ENCODE data around the gene MCOLN2.

MCOLN2 gene

GRCh38 chr1:84949664-84950063 lies 47.2 kb downstream of the MCOLN2 start:
- Histone ChIP-seq H3K27me3 (ENCODE audit: control insufficient read depth, insufficient read depth, low read length) (no peaks in the 10 kb centered on the region), H3K27ac (ENCODE audit: low read depth, low read length) (no peak overlapping the region), H3K4me1 (ENCODE audit: control insufficient read depth, insufficient read depth, low read length) (peaks cover 4% of the 10 kb centered on the region), H3K4me3 (ENCODE audit: low read length) (no peak overlapping the region), H3K9ac (ENCODE audit: low read length) (no peak overlapping the region), H3K36me3 (ENCODE audit: control insufficient read depth, insufficient read depth, low read length) (no peaks in the 10 kb centered on the region)

GRCh38 chr1:84947536-84948410 lies 49.1 kb downstream of the MCOLN2 start:
- Histone ChIP-seq H3K9ac (ENCODE audit: low read length) (no peak overlapping the region), H3K36me3 (ENCODE audit: control insufficient read depth, insufficient read depth, low read length) (no peaks in the 10 kb centered on the region), H3K27ac (ENCODE audit: low read depth, low read length) (no peak overlapping the region), H3K27me3 (ENCODE audit: control insufficient read depth, insufficient read depth, low read length) (no peaks in the 10 kb centered on the region), H3K4me3 (ENCODE audit: low read length) (no peak overlapping the region), H3K4me1 (ENCODE audit: control insufficient read depth, insufficient read depth, low read length) (peaks cover 4% of the 10 kb centered on the region)

- H3K27me3 ChIP-seq (ENCODE audit: control insufficient read depth, insufficient read depth, low read length) = no peaks in the 10 kb centered on the region
- H3K4me3 ChIP-seq (ENCODE audit: low read length) = no peak overlapping the region
- H3K9ac ChIP-seq (ENCODE audit: low read length) = no peak overlapping the region
- peaks cover 4% of the 10 kb centered on the region for H3K4me1 ChIP-seq (ENCODE audit: control insufficient read depth, insufficient read depth, low read length)
- no peak overlapping the region for H3K27ac ChIP-seq (ENCODE audit: low read depth, low read length)
- H3K36me3 ChIP-seq (ENCODE audit: control insufficient read depth, insufficient read depth, low read length) = no peaks in the 10 kb centered on the region
Measured at GRCh38 chr1:84946631-84947030, 50.3 kb downstream of the MCOLN2 start.

- H3K9ac ChIP-seq (ENCODE audit: low read length) = no peak overlapping the region
- H3K27ac ChIP-seq (ENCODE audit: low read depth, low read length) = peak overlapping the region; percentile 77
- H3K27me3 ChIP-seq (ENCODE audit: control insufficient read depth, insufficient read depth, low read length) = no peaks in the 10 kb centered on the region
Measured at GRCh38 chr1:84944767-84945486, 52.0 kb downstream of the MCOLN2 start.

GRCh38 chr1:84941843-84942242 lies 55.1 kb downstream of the MCOLN2 start:
- H3K9ac ChIP-seq (ENCODE audit: low read length) = no peak overlapping the region
- no peaks in the 10 kb centered on the region for H3K27me3 ChIP-seq (ENCODE audit: control insufficient read depth, insufficient read depth, low read length)
- peaks cover 4% of the 10 kb centered on the region for H3K4me1 ChIP-seq (ENCODE audit: control insufficient read depth, insufficient read depth, low read length)

More at GRCh38 chr1:84944767-84945486, 52.0 kb downstream of the MCOLN2 start:
- Histone ChIP-seq H3K36me3 (ENCODE audit: control insufficient read depth, insufficient read depth, low read length) (no peaks in the 10 kb centered on the region), H3K4me3 (ENCODE audit: low read length) (peak overlapping the region; percentile 62), H3K4me1 (ENCODE audit: control insufficient read depth, insufficient read depth, low read length) (peaks cover 4% of the 10 kb centered on the region)

GRCh38 chr1:84940481-84940880 lies 56.4 kb downstream of the MCOLN2 start:
- no peak overlapping the region for H3K9ac ChIP-seq (ENCODE audit: low read length)
- no peaks in the 10 kb centered on the region for H3K4me1 ChIP-seq (ENCODE audit: control insufficient read depth, insufficient read depth, low read length)
- no peaks in the 10 kb centered on the region for H3K27me3 ChIP-seq (ENCODE audit: control insufficient read depth, insufficient read depth, low read length)
- no peaks in the 10 kb centered on the region for H3K36me3 ChIP-seq (ENCODE audit: control insufficient read depth, insufficient read depth, low read length)
- no peak overlapping the region for H3K4me3 ChIP-seq (ENCODE audit: low read length)
- H3K27ac ChIP-seq (ENCODE audit: low read depth, low read length) = no peak overlapping the region

More at GRCh38 chr1:84941843-84942242, 55.1 kb downstream of the MCOLN2 start:
- no peaks in the 10 kb centered on the region for H3K36me3 ChIP-seq (ENCODE audit: control insufficient read depth, insufficient read depth, low read length)
- no peak overlapping the region for H3K4me3 ChIP-seq (ENCODE audit: low read length)
- H3K27ac ChIP-seq (ENCODE audit: low read depth, low read length) = no peak overlapping the region

GRCh38 chr1:84939761-84940160 lies 57.2 kb downstream of the MCOLN2 start:
- no peaks in the 10 kb centered on the region for H3K27me3 ChIP-seq (ENCODE audit: control insufficient read depth, insufficient read depth, low read length)
- H3K4me3 ChIP-seq (ENCODE audit: low read length) = no peak overlapping the region
- H3K9ac ChIP-seq (ENCODE audit: low read length) = no peak overlapping the region
- no peaks in the 10 kb centered on the region for H3K4me1 ChIP-seq (ENCODE audit: control insufficient read depth, insufficient read depth, low read length)
- no peak overlapping the region for H3K27ac ChIP-seq (ENCODE audit: low read depth, low read length)
- H3K36me3 ChIP-seq (ENCODE audit: control insufficient read depth, insufficient read depth, low read length) = no peaks in the 10 kb centered on the region

GRCh38 chr1:84939151-84939550 lies 57.8 kb downstream of the MCOLN2 start:
- no peaks in the 10 kb centered on the region for H3K4me1 ChIP-seq (ENCODE audit: control insufficient read depth, insufficient read depth, low read length)
- H3K27me3 ChIP-seq (ENCODE audit: control insufficient read depth, insufficient read depth, low read length) = no peaks in the 10 kb centered on the region
- H3K36me3 ChIP-seq (ENCODE audit: control insufficient read depth, insufficient read depth, low read length) = no peaks in the 10 kb centered on the region
- no peak overlapping the region for H3K4me3 ChIP-seq (ENCODE audit: low read length)
- H3K9ac ChIP-seq (ENCODE audit: low read length) = no peak overlapping the region
- no peak overlapping the region for H3K27ac ChIP-seq (ENCODE audit: low read depth, low read length)

- H3K9ac ChIP-seq (ENCODE audit: low read length) = no peak overlapping the region
- no peak overlapping the region for H3K27ac ChIP-seq (ENCODE audit: low read depth, low read length)
- H3K4me1 ChIP-seq (ENCODE audit: control insufficient read depth, insufficient read depth, low read length) = no peaks in the 10 kb centered on the region
- H3K27me3 ChIP-seq (ENCODE audit: control insufficient read depth, insufficient read depth, low read length) = no peaks in the 10 kb centered on the region
- H3K4me3 ChIP-seq (ENCODE audit: low read length) = no peak overlapping the region
- no peaks in the 10 kb centered on the region for H3K36me3 ChIP-seq (ENCODE audit: control insufficient read depth, insufficient read depth, low read length)
Measured at GRCh38 chr1:84936116-84936810, 60.6 kb downstream of the MCOLN2 start.

- Histone ChIP-seq H3K4me3 (ENCODE audit: low read length) (no peak overlapping the region), H3K36me3 (ENCODE audit: control insufficient read depth, insufficient read depth, low read length) (no peaks in the 10 kb centered on the region), H3K4me1 (ENCODE audit: control insufficient read depth, insufficient read depth, low read length) (no peaks in the 10 kb centered on the region), H3K27me3 (ENCODE audit: control insufficient read depth, insufficient read depth, low read length) (no peaks in the 10 kb centered on the region), H3K9ac (ENCODE audit: low read length) (no peak overlapping the region), H3K27ac (ENCODE audit: low read depth, low read length) (no peak overlapping the region)
Measured at GRCh38 chr1:84933011-84933611, 63.8 kb downstream of the MCOLN2 start.

- Histone ChIP-seq H3K27me3 (ENCODE audit: control insufficient read depth, insufficient read depth, low read length) (no peaks in the 10 kb centered on the region), H3K36me3 (ENCODE audit: control insufficient read depth, insufficient read depth, low read length) (no peaks in the 10 kb centered on the region), H3K27ac (ENCODE audit: low read depth, low read length) (no peak overlapping the region), H3K4me3 (ENCODE audit: low read length) (no peak overlapping the region), H3K9ac (ENCODE audit: low read length) (no peak overlapping the region), H3K4me1 (ENCODE audit: control insufficient read depth, insufficient read depth, low read length) (no peaks in the 10 kb centered on the region)
Measured at GRCh38 chr1:84930831-84931230, 66.1 kb downstream of the MCOLN2 start.

- no peaks in the 10 kb centered on the region for H3K4me1 ChIP-seq (ENCODE audit: control insufficient read depth, insufficient read depth, low read length)
- H3K27me3 ChIP-seq (ENCODE audit: control insufficient read depth, insufficient read depth, low read length) = no peaks in the 10 kb centered on the region
- H3K27ac ChIP-seq (ENCODE audit: low read depth, low read length) = no peak overlapping the region
- no peak overlapping the region for H3K9ac ChIP-seq (ENCODE audit: low read length)
- H3K4me3 ChIP-seq (ENCODE audit: low read length) = no peak overlapping the region
- no peaks in the 10 kb centered on the region for H3K36me3 ChIP-seq (ENCODE audit: control insufficient read depth, insufficient read depth, low read length)
Measured at GRCh38 chr1:84930329-84930728, 66.6 kb downstream of the MCOLN2 start.

All from rectal smooth muscle tissue (tissue), 1 donor.